ENCODE data around the gene SLC13A5. TPM values are rescaled to one million over a fixed set of nuclear protein-coding genes. Genes with fewer than 3 reads are reported as not detected.

SLC13A5 gene
- total and polyA plus RNA-seq, 2 donors (not counting 1 experiment from before 2014, with no cell fraction given): not detected

GRCh38 chr17:6698004-6698403 lies 15.2 kb downstream of the SLC13A5 start:
- Mint-ChIP-seq H3K9me3 (ENCODE audit: insufficient read depth) (no peaks in the 10 kb centered on the region), H3K4me3 (no peak overlapping the region), H3K27me3 (peaks cover 23% of the 10 kb centered on the region), H3K27ac (no peak overlapping the region), H3K4me1 (peaks cover 3% of the 10 kb centered on the region)
- no peaks in the 10 kb centered on the region for H4K20me1 ChIP-seq (ENCODE audit: control insufficient read depth, insufficient read depth, low read length, poor library complexity, severe bottlenecking)
- H3K4me2 ChIP-seq (replicated peaks; ENCODE audit: low read depth, low read length, poor library complexity, severe bottlenecking): no peak overlapping the region
- no peaks in the 10 kb centered on the region for H3K36me3 ChIP-seq (replicated peaks in 1 of 2; ENCODE audit: control extremely low read depth in 1 of 2, control insufficient read depth in 1 of 2, extremely low read depth in 1 of 2, insufficient read depth in 2 of 2, low read length in 1 of 2)
- no peaks in the 10 kb centered on the region for H3K9me3 ChIP-seq (ENCODE audit: control extremely low read depth in 1 of 3, control insufficient read depth in 2 of 3, insufficient read depth in 1 of 3, low read length in 2 of 3)
- H3K27ac ChIP-seq (ENCODE audit: low read length in 2 of 2): no peak overlapping the region
- ChIA-PET CTCF (no interaction called here), POLR2A (no interaction called here)
- H3K9ac ChIP-seq (ENCODE audit: low read length): no peak overlapping the region
- H3K79me2 ChIP-seq (ENCODE audit: control insufficient read depth, insufficient read depth, low read length): no peaks in the 10 kb centered on the region
- DNase-seq (no peak), ATAC-seq (ENCODE audit: low read depth) (no peak)
- TF ChIP-seq CTCF (IDR thresholded peaks at IDR 0.05): no peak
- no peak for TF ChIP-seq EZH2 (IDR thresholded peaks at IDR 0.05; ENCODE audit: borderline replicate concordance, insufficient read depth, low read depth, low read length, poor library complexity, severe bottlenecking)
- H2AFZ ChIP-seq (ENCODE audit: insufficient read depth, low read depth, low read length, poor library complexity, severe bottlenecking): no peak overlapping the region
- intact Hi-C loops (cut with micrococcal nuclease): no loop called here
- no peak overlapping the region for H3K4me3 ChIP-seq (ENCODE audit: control extremely low read depth in 1 of 5, extremely low read depth in 1 of 5, insufficient read depth in 1 of 5, low read depth in 2 of 5, low read length in 4 of 5)
- 78% methylated on average over 11 of the region's 11 CpGs for WGBS (ENCODE audit: insufficient coverage)
- H3K4me1 ChIP-seq (ENCODE audit: control insufficient read depth in 2 of 2, insufficient read depth in 2 of 2, low read length in 2 of 2): no peaks in the 10 kb centered on the region
- peaks cover 0 to 9% (median 0%) of the 10 kb centered on the region in 4 experiments for H3K27me3 ChIP-seq (replicated peaks in 1 of 4; ENCODE audit: control extremely low read depth in 1 of 4, control insufficient read depth in 3 of 4, insufficient read depth in 4 of 4, low read length in 3 of 4)

- H3K27ac Mint-ChIP-seq: no peak overlapping the region
- Histone ChIP-seq H3K9ac (ENCODE audit: low read length) (no peak overlapping the region), H4K20me1 (ENCODE audit: control insufficient read depth, insufficient read depth, low read length, poor library complexity, severe bottlenecking) (no peaks in the 10 kb centered on the region), H3K27ac (ENCODE audit: low read length in 2 of 2) (no peak overlapping the region), H3K4me1 (ENCODE audit: control insufficient read depth in 2 of 2, insufficient read depth in 2 of 2, low read length in 2 of 2) (no peaks in the 10 kb centered on the region), H2AFZ (ENCODE audit: insufficient read depth, low read depth, low read length, poor library complexity, severe bottlenecking) (no peak overlapping the region), H3K36me3 (replicated peaks in 1 of 2; ENCODE audit: control extremely low read depth in 1 of 2, control insufficient read depth in 1 of 2, extremely low read depth in 1 of 2, insufficient read depth in 2 of 2, low read length in 1 of 2) (no peaks in the 10 kb centered on the region), H3K4me2 (replicated peaks; ENCODE audit: low read depth, low read length, poor library complexity, severe bottlenecking) (no peak overlapping the region), H3K9me3 (ENCODE audit: control extremely low read depth in 1 of 3, control insufficient read depth in 2 of 3, insufficient read depth in 1 of 3, low read length in 2 of 3) (no peaks in the 10 kb centered on the region), H3K79me2 (ENCODE audit: control insufficient read depth, insufficient read depth, low read length) (no peaks in the 10 kb centered on the region), H3K4me3 (ENCODE audit: control extremely low read depth in 1 of 5, extremely low read depth in 1 of 5, insufficient read depth in 1 of 5, low read depth in 2 of 5, low read length in 4 of 5) (no peak overlapping the region), H3K27me3 (replicated peaks in 1 of 4; ENCODE audit: control extremely low read depth in 1 of 4, control insufficient read depth in 3 of 4, insufficient read depth in 4 of 4, low read length in 3 of 4) (peaks cover 0 to 11% (median 0%) of the 10 kb centered on the region in 4 experiments)
- peaks cover under 1% of the 10 kb centered on the region for H3K4me1 Mint-ChIP-seq
- no peak overlapping the region for H3K4me3 Mint-ChIP-seq
- intact Hi-C loops (cut with micrococcal nuclease): no loop called here
- ATAC-seq (ENCODE audit: low read depth): no peak
- ChIA-PET CTCF (no interaction called here), POLR2A (no interaction called here)
- no peak for TF ChIP-seq CTCF (IDR thresholded peaks at IDR 0.05)
- TF ChIP-seq EZH2 (IDR thresholded peaks at IDR 0.05; ENCODE audit: borderline replicate concordance, insufficient read depth, low read depth, low read length, poor library complexity, severe bottlenecking): no peak
- DNase-seq: no peak
- 90% methylated on average over 5 of the region's 5 CpGs for WGBS (ENCODE audit: insufficient coverage)
- no peaks in the 10 kb centered on the region for H3K9me3 Mint-ChIP-seq (ENCODE audit: insufficient read depth)
- peaks cover 31% of the 10 kb centered on the region for H3K27me3 Mint-ChIP-seq
Measured at GRCh38 chr17:6696906-6697305, 16.3 kb downstream of the SLC13A5 start.

Measured in B cell (primary cell).